IMR-90 (cell line): ENCODE measurements around the gene ALS2CL. TPM values are rescaled to one million over a fixed set of nuclear protein-coding genes. Genes with fewer than 3 reads are reported as not detected.

Source experiments
- ATAC-seq: fragments of 200-7000 bp; cut with Tn5 transposase; 2 replicates; pipeline ENCODE4 v1.9.1; 2020; ENCODE audit warnings: low read depth, mild to moderate bottlenecking, moderate library complexity
- BruUV-seq: library from RNA; stranded (reverse); fragments of 400-500 nt; replicated peaks from 2 replicates; lab custom pipeline; 2021; lab: Mats Ljungman, UMichigan
- CTCF ChIA-PET: fragments of 300-600 bp; formaldehyde crosslinking; extraction: SDS; loops from one replicate; lab custom pipeline; 2021; ENCODE audit warnings: antibody characterized with exemption; lab: Yijun Ruan, JAX
- POLR2A ChIA-PET: fragments of 300-600 bp; sonication (Branson Sonifier 250); formaldehyde crosslinking; loops from one replicate; lab custom pipeline; 2022; ENCODE audit warnings: antibody characterized with exemption; ENCODE audit not compliant: unreplicated experiment; lab: Charles Lee
- DNase-seq: peaks from one replicate; pipeline ENCODE4 v3.0.0; 2013
- H2AFZ ChIP-seq: replicated peaks from 2 replicates; pipeline ENCODE3; 2013; ENCODE audit warnings: low read length, mild to moderate bottlenecking; ENCODE audit not compliant: poor library complexity
- H2AK5ac ChIP-seq: 2 replicates; pipeline ENCODE4 v1.6.1; 2013; ENCODE audit warnings: low read depth, low read length, inconsistent platforms
- H2AK9ac ChIP-seq: replicated peaks from 2 replicates; pipeline ENCODE3; 2013; ENCODE audit warnings: mild to moderate bottlenecking, low read depth, low read length, moderate library complexity; ENCODE audit not compliant: poor library complexity
- H2BK120ac ChIP-seq: 2 replicates; pipeline ENCODE4 v1.6.1; 2013; ENCODE audit warnings: low read depth, low read length, inconsistent platforms
- H2BK15ac ChIP-seq: 3 replicates; pipeline ENCODE4 v1.6.1; 2013; ENCODE audit warnings: low read depth, low read length, inconsistent platforms
- H2BK20ac ChIP-seq: 2 replicates; pipeline ENCODE4 v1.6.1; 2013; ENCODE audit warnings: low read depth, mild to moderate bottlenecking, inconsistent platforms, low read length, moderate library complexity
- H2BK5ac ChIP-seq: 2 replicates; pipeline ENCODE4 v1.6.1; 2013; ENCODE audit warnings: mild to moderate bottlenecking, low read depth, low read length, inconsistent platforms; ENCODE audit not compliant: poor library complexity, severe bottlenecking
- H3K14ac ChIP-seq: replicated peaks from 2 replicates; pipeline ENCODE4 v1.6.1; 2013; ENCODE audit warnings: low read depth, low read length, inconsistent platforms
- H3K18ac ChIP-seq: 2 replicates; pipeline ENCODE4 v1.6.1; 2013; ENCODE audit warnings: low read depth, low read length, control low read depth
- H3K23ac ChIP-seq: 2 replicates; pipeline ENCODE4 v1.6.1; 2013; ENCODE audit warnings: low read depth, low read length, inconsistent platforms
- H3K27ac ChIP-seq: 2 replicates; pipeline ENCODE4 v1.5.1; 2013; ENCODE audit warnings: mild to moderate bottlenecking, control low read depth, low read length; ENCODE audit not compliant: insufficient read depth
- H3K27me3 ChIP-seq: 2 replicates; pipeline ENCODE4 v1.6.1; 2013; ENCODE audit warnings: low read length; ENCODE audit not compliant: control insufficient read depth, insufficient read depth
- H3K36me3 ChIP-seq: 2 replicates; pipeline ENCODE4 v1.6.1; 2013; ENCODE audit warnings: low read length, mixed read lengths; ENCODE audit not compliant: control insufficient read depth, insufficient read depth
- H3K4ac ChIP-seq: 2 replicates; pipeline ENCODE4 v1.6.1; 2013; ENCODE audit warnings: low read depth, low read length, inconsistent platforms
- H3K4me1 ChIP-seq: 2 replicates; pipeline ENCODE4 v1.6.1; 2013; ENCODE audit warnings: low read length, mixed read lengths; ENCODE audit not compliant: control insufficient read depth, insufficient read depth
- H3K4me2 ChIP-seq: 2 replicates; pipeline ENCODE4 v1.6.1; 2013; ENCODE audit warnings: low read depth, mild to moderate bottlenecking, control low read depth, low read length, moderate library complexity
- H3K4me3 ChIP-seq: 2 replicates; pipeline ENCODE4 v1.5.1; 2013; ENCODE audit warnings: low read depth, mild to moderate bottlenecking, control low read depth, low read length, moderate library complexity; ENCODE audit not compliant: insufficient read depth
- H3K56ac ChIP-seq: 2 replicates; pipeline ENCODE4 v1.6.1; 2013; ENCODE audit warnings: low read length, inconsistent platforms; ENCODE audit not compliant: insufficient read depth; ENCODE audit errors: extremely low read depth
- H3K79me1 ChIP-seq, 2 experiments: 2 replicates each; pipeline ENCODE4 v1.6.1; 2013; ENCODE audit warnings: low read length in 2 of 2, inconsistent platforms in 1 of 2, low read depth in 1 of 2
- H3K9ac ChIP-seq: 2 replicates; pipeline ENCODE4 v1.6.1; 2013; ENCODE audit warnings: low read depth, low read length, control low read depth
- H3K9me1 ChIP-seq: 2 replicates; pipeline ENCODE4 v1.6.1; 2013; ENCODE audit warnings: low read length, inconsistent platforms; ENCODE audit not compliant: insufficient read depth
- H3K9me3 ChIP-seq: 2 replicates; pipeline ENCODE4 v1.6.1; 2013; ENCODE audit warnings: low read length; ENCODE audit not compliant: control insufficient read depth, insufficient read depth
- H4K20me1 ChIP-seq: 2 replicates; pipeline ENCODE4 v1.6.1; 2013; ENCODE audit warnings: low read length, inconsistent platforms; ENCODE audit not compliant: insufficient read depth
- H4K5ac ChIP-seq: 2 replicates; pipeline ENCODE4 v1.6.1; 2013; ENCODE audit warnings: mild to moderate bottlenecking, low read depth, low read length, control low read depth
- H4K8ac ChIP-seq, 2 experiments: 2 replicates each; pipeline ENCODE4 v1.6.1; 2013; ENCODE audit warnings: low read depth in 2 of 2, low read length in 2 of 2, control low read depth in 1 of 2, inconsistent platforms in 1 of 2
- H4K91ac ChIP-seq: 2 replicates; pipeline ENCODE4 v1.6.1; 2013; ENCODE audit warnings: low read depth, low read length, inconsistent platforms; ENCODE audit not compliant: insufficient read depth
- BHLHE40 ChIP-seq: fragments of 150-350 bp; IDR thresholded peaks from 2 replicates; pipeline ENCODE4 v1.6.1; 2016; ENCODE audit warnings: mild to moderate bottlenecking, low read depth, low read length
- CEBPB ChIP-seq: IDR thresholded peaks from 2 replicates; pipeline ENCODE4 v1.6.1; 2012; ENCODE audit warnings: low read depth, low read length, improper control_type of control experiment
- CHD1 ChIP-seq: IDR thresholded peaks from 2 replicates; pipeline ENCODE4 v1.6.1; 2012; ENCODE audit warnings: low read depth, low read length, improper control_type of control experiment
- CTCF ChIP-seq: conservative IDR thresholded peaks from 2 replicates; pipeline ENCODE4 v1.5.1; 2012; ENCODE audit warnings: mild to moderate bottlenecking, low read depth, low read length, improper control_type of control experiment
- FOS ChIP-seq: fragments of 150-350 bp; IDR thresholded peaks from 2 replicates; pipeline ENCODE4 v1.6.1; 2016; ENCODE audit warnings: low read depth, low read length
- MAFK ChIP-seq: IDR thresholded peaks from 2 replicates; pipeline ENCODE4 v1.6.1; 2012; ENCODE audit warnings: low read depth, low read length, improper control_type of control experiment
- MAZ ChIP-seq: IDR thresholded peaks from 2 replicates; pipeline ENCODE4 v1.6.1; 2012; ENCODE audit warnings: low read depth, mild to moderate bottlenecking, low read length, improper control_type of control experiment, moderate library complexity, borderline replicate concordance
- MXI1 ChIP-seq: IDR thresholded peaks from 2 replicates; pipeline ENCODE4 v1.6.1; 2012; ENCODE audit warnings: low read depth, mild to moderate bottlenecking, low read length, moderate library complexity, borderline replicate concordance
- NFE2L2 ChIP-seq: fragments of 150-350 bp; IDR thresholded peaks from 2 replicates; pipeline ENCODE4 v1.6.1; 2016; ENCODE audit warnings: low read depth, mild to moderate bottlenecking, low read length
- POLR2A ChIP-seq: IDR thresholded peaks from 2 replicates; pipeline ENCODE4 v1.6.1; 2012; ENCODE audit warnings: mild to moderate bottlenecking, low read depth, low read length
- RAD21 ChIP-seq: IDR thresholded peaks from 2 replicates; pipeline ENCODE4 v1.6.1; 2012; ENCODE audit warnings: low read length, improper control_type of control experiment
- RCOR1 ChIP-seq: IDR thresholded peaks from 2 replicates; pipeline ENCODE4 v1.6.1; 2012; ENCODE audit warnings: mild to moderate bottlenecking, low read length, improper control_type of control experiment; ENCODE audit not compliant: insufficient replicate concordance
- RFX5 ChIP-seq: IDR thresholded peaks from 2 replicates; pipeline ENCODE4 v1.8.0; 2012; ENCODE audit warnings: low read depth, mild to moderate bottlenecking, low read length, moderate library complexity
- SMC3 ChIP-seq: fragments of 150-350 bp; IDR thresholded peaks from 2 replicates; pipeline ENCODE4 v1.6.1; 2016; ENCODE audit warnings: low read depth, mild to moderate bottlenecking, antibody characterized with exemption, low read length, moderate library complexity
- USF2 ChIP-seq: fragments of 150-350 bp; IDR thresholded peaks from 2 replicates; pipeline ENCODE4 v1.6.1; 2017; ENCODE audit warnings: mild to moderate bottlenecking, antibody characterized with exemption, low read length, low read depth
- WGBS, 2 experiments: methylation state at CpG; one replicate each; pipeline versions ENCODE4 v1.1.5 to v1.1.7; 2013; ENCODE audit warnings: missing lambda C conversion rate in 2 of 2; ENCODE audit not compliant: insufficient read length in 1 of 2; ENCODE audit errors: extremely low coverage in 2 of 2; 5-methylcytosine and 5-hydroxymethylcytosine counted together
- dilution Hi-C: fragments of 300-500 bp; cut with HindIII; formaldehyde crosslinking; loops from one replicate; pipeline ENCODE4 v1.14.3; 2018; ENCODE audit warnings: low sequenced_read_pairs; ENCODE audit not compliant: unreplicated experiment
- in situ Hi-C: fragments of 300-500 bp; cut with MboI; formaldehyde crosslinking; loops from 3 replicates; pipeline ENCODE4 v1.14.3; 2019; ENCODE audit warnings: low sequenced_read_pairs, inconsistent platforms, mixed read lengths
- intact Hi-C: fragments of 100-400 bp; cut with micrococcal nuclease; formaldehyde crosslinking; loops from 2 replicates; pipeline ENCODE4 v1.10.0; 2022
- polyA plus RNA-seq, 3 experiments: library from polyadenylated mRNA; depleted of rRNA; stranded (reverse); fragments of >200 nt; gene quantifications; 2 replicates each; pipeline ENCODE4 v1.2.3, GENCODE V29; 2012; ENCODE audit warnings: low replicate concordance in 1 of 3
- total RNA-seq: library from RNA; depleted of rRNA; stranded (reverse); fragments of >200 nt; gene quantifications from 2 replicates; pipeline ENCODE4 v1.2.3, GENCODE V29; 2012

Gene ALS2CL
- total and polyA plus RNA-seq, 2 of the 4 experiments (the other 2 are of a cell fraction): 2.2 to 4.8 TPM

GRCh38 chr3:46695962-46696894 is 2.7 kb upstream of the ALS2CL start:
- ATAC-seq: 0 out of 2 replicates have a peak, but pooled peaks have one; percentile 9
- peaks cover 21% of the 10 kb centered on the region for H3K4me1 ChIP-seq
- H4K20me1 ChIP-seq: peaks cover 5% of the 10 kb centered on the region; the same call in 1 of the 2 replicates
- H4K8ac ChIP-seq: peak overlapping the region; percentile 52 to 72; a peak in 2 of 4 replicates
- no peaks in the 10 kb centered on the region for H3K36me3 ChIP-seq
- no peak overlapping the region for H3K27ac ChIP-seq
- H2BK5ac ChIP-seq: peak overlapping the region; percentile 18
- no peaks in the 10 kb centered on the region for H3K79me1 ChIP-seq
- peak overlapping the region; percentile 22; the same call in 1 of the 2 replicates for H4K5ac ChIP-seq
- H2BK120ac ChIP-seq: no peak overlapping the region; the same call in 1 of the 2 replicates
- 100% methylated on average over 2 of the region's 4 CpGs; no CpG with 5 or more reads in 1 of the 2 experiments for WGBS, 2 experiments
- peak overlapping the region; percentile 15; the same call in 1 of the 2 replicates for H3K14ac ChIP-seq
- no TSS peak for BruUV-seq
- POLR2A ChIA-PET: no interaction called here
- no peaks in the 10 kb centered on the region for H3K9me3 ChIP-seq
- no peak overlapping the region; the same call in 1 of the 2 replicates for H3K4ac ChIP-seq
- H3K23ac ChIP-seq: no peak overlapping the region
- in situ Hi-C loops: no loop called here
- no peak overlapping the region for H2BK15ac ChIP-seq
- dilution Hi-C loops: no loop called here
- 0 out of 2 replicates have a peak overlapping the region, but pooled peaks have one; percentile 3 for H4K91ac ChIP-seq
- no peak overlapping the region for H3K4me2 ChIP-seq
- no peak overlapping the region for H2AK9ac ChIP-seq
- intact Hi-C loops: loop anchor here (2.0 kb wide), 1 partner anchor 207 kb away; no protein-coding TSS in a partner anchor
- H2AFZ ChIP-seq: no peak overlapping the region
- peak overlapping the region; percentile 20; the same call in 1 of the 2 replicates for H3K9ac ChIP-seq
- H2AK5ac ChIP-seq: no peak overlapping the region
- no peak overlapping the region for H3K4me3 ChIP-seq
- H3K9me1 ChIP-seq: peaks cover 14% of the 10 kb centered on the region; the same call in 1 of the 2 replicates
- H3K18ac ChIP-seq: peak overlapping the region; percentile 18; the same call in 1 of the 2 replicates
- no peak overlapping the region for H3K56ac ChIP-seq
- peaks cover 13% of the 10 kb centered on the region for H3K27me3 ChIP-seq
- CTCF ChIA-PET: interaction anchor here (0.8 to 3.9 kb wide), 2 partner anchors 207 to 213 kb away, joined by 3 to 14 read pairs; no protein-coding TSS in a partner anchor
- DNase-seq: peak; percentile 29
- no peak overlapping the region; the same call in 1 of the 2 replicates for H2BK20ac ChIP-seq
- TF ChIP-seq CHD1 (no peak), MXI1 (no peak), SMC3 (no peak), CTCF (no peak), FOS (no peak), BHLHE40 (no peak), POLR2A (no peak), MAZ (no peak), RCOR1 (no peak), CEBPB (no peak), RFX5 (no peak), MAFK (no peak), NFE2L2 (no peak), USF2 (no peak), RAD21 (no peak)
